Activated T-cell treated with anti-CD3 and anti-CD28 coated beads, Interleukin-2, amount 50 U/mL, for 4 hours (primary cell): Measurements from ENCODE around the gene CHRNB1. TPM values are rescaled to one million over a fixed set of nuclear protein-coding genes. Genes with fewer than 3 reads are reported as not detected.
A peak's percentile ranks its signal among the peaks of the same experiment; 100 is the strongest.

Source experiments
- ATAC-seq, 2 donors: fragments of 200-7000 bp; cut with Tn5 transposase; one replicate each; pipeline ENCODE4 v1.10.0; 2021
- DNase-seq: peaks from one replicate; pipeline ENCODE4 v3.0.0-alpha.2; 2020
- H3K27me3 Mint-ChIP-seq: one replicate; pipeline ENCODE4 v1.8.0; 2021; ENCODE audit warnings: low read depth, mixed read lengths
- H3K36me3 Mint-ChIP-seq: one replicate; pipeline ENCODE4 v1.8.0; 2022; ENCODE audit warnings: mixed read lengths; ENCODE audit not compliant: insufficient read depth
- H3K4me1 Mint-ChIP-seq: one replicate; pipeline ENCODE4 v1.8.0; 2021; ENCODE audit warnings: low read depth, mixed read lengths
- H3K4me3 Mint-ChIP-seq: one replicate; pipeline ENCODE4 v1.8.0; 2021; ENCODE audit warnings: mild to moderate bottlenecking, moderate library complexity, mixed read lengths
- H3K9me3 Mint-ChIP-seq: one replicate; pipeline ENCODE4 v1.8.0; 2021; ENCODE audit warnings: mixed read lengths
- total RNA-seq, 3 donors: library from RNA; stranded (reverse); gene quantifications; one replicate each; pipeline ENCODE4 v1.2.1, GENCODE V29; 2021

The CHRNB1 gene
- total RNA-seq, 3 donors from 2014 or later: 3.9 to 4.6 (median 4.3) TPM

DNA sequence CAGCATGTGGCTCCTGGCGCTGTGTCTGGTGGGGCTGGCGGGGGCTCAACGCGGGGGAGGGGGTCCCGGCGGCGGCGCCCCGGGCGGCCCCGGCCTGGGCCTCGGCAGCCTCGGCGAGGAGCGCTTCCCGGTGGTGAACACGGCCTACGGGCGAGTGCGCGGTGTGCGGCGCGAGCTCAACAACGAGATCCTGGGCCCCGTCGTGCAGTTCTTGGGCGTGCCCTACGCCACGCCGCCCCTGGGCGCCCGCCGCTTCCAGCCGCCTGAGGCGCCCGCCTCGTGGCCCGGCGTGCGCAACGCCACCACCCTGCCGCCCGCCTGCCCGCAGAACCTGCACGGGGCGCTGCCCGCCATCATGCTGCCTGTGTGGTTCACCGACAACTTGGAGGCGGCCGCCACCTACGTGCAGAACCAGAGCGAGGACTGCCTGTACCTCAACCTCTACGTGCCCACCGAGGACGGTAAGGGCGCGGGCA is 36.6 kb upstream of the CHRNB1 start:
- Mint-ChIP-seq H3K9me3 (no peaks in the 10 kb centered on the region), H3K4me3 (no peak overlapping the region), H3K4me1 (peaks cover 5% of the 10 kb centered on the region), H3K27me3 (no peaks in the 10 kb centered on the region), H3K36me3 (no peaks in the 10 kb centered on the region)
- ATAC-seq (no peak), DNase-seq (peak; percentile 15)

DNA sequence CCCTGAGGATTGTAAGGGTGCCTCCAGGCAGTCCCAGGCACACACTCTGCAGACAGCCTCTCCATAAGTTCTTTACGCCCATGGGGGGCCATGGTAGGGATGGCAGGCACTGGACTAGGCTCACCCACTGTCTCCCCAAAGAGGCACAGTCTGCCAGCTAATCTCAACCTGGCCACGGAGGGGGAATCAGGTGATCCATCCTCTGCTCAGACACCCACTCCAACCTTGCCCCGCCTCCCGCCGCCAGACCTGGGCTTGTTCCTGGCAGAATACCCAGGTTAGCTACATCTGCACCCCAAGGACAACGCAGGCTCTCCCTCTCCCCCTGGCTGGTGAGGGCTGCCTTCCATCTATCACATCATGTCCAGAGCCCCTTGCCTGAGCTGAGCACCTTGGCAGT is 36.0 kb upstream of the CHRNB1 start:
- DNase-seq (no peak), ATAC-seq (no peak)
- Mint-ChIP-seq H3K4me1 (peaks cover 5% of the 10 kb centered on the region), H3K9me3 (no peaks in the 10 kb centered on the region), H3K36me3 (no peaks in the 10 kb centered on the region), H3K27me3 (no peaks in the 10 kb centered on the region), H3K4me3 (no peak overlapping the region)

DNA sequence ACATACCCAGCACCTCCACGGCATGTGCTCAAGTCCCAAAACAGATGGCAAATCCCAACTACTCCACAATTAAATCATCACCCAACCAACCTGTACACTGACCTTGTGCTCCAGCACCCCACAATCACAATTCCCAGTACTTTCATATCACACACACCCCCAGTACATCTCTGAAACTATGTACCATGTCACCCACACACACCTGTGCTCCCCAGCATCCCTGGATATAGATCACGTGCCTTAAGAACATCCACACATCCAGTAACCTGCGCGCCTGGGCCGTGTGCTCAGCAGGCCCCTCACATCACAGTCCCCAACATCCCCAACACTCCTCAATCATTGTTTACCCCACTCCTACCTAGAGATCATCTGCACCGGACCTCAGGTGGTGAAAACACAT is 35.1 kb upstream of the CHRNB1 start:
- ATAC-seq (no peak), DNase-seq (no peak)
- H3K4me1 Mint-ChIP-seq: peaks cover 5% of the 10 kb centered on the region
- no peak overlapping the region for H3K4me3 Mint-ChIP-seq
- no peaks in the 10 kb centered on the region for H3K27me3 Mint-ChIP-seq
- no peaks in the 10 kb centered on the region for H3K36me3 Mint-ChIP-seq
- H3K9me3 Mint-ChIP-seq: no peaks in the 10 kb centered on the region

DNA sequence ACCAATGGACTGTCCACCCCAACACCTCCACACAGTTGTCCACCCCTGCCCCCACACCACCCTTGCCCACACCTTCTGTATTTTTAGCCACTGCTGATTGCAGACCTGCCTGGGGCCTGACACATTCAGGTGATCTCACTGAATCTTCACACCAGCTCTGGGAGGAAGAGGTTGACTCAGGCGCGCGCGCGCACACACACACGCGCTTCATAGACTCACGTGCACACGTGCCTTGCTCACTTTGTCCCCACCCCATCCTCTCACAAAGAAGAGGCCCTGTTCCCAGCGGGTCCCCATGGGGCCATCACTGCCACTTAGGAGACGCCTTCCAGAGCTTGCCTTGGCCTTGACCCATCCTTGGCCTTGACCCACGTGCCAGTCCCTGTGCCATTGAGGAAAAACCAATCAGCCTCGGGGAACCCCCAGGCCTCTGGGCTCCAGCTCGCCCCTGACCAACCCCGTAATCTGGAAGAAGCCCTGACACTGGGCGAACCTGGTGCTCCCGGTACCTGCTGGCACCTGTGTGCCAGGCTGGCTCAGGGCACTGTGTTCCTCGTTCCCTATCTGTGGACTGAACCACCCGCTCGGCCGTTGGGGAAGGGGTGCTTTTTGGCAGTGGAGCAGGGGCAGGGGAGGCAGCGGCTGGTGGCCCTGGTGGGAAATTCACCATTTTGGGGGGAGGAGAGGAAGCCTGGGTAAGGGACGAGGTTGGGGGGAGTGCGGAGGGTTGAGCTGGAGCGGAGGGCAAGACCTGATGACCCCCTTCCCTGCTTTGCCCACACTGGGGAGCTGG is 34.0 kb upstream of the CHRNB1 start:
- ATAC-seq (no peak), DNase-seq (no peak)
- H3K4me3 Mint-ChIP-seq: no peak overlapping the region
- peaks cover 2% of the 10 kb centered on the region for H3K4me1 Mint-ChIP-seq
- H3K9me3 Mint-ChIP-seq: no peaks in the 10 kb centered on the region
- H3K36me3 Mint-ChIP-seq: no peaks in the 10 kb centered on the region
- no peaks in the 10 kb centered on the region for H3K27me3 Mint-ChIP-seq

DNA sequence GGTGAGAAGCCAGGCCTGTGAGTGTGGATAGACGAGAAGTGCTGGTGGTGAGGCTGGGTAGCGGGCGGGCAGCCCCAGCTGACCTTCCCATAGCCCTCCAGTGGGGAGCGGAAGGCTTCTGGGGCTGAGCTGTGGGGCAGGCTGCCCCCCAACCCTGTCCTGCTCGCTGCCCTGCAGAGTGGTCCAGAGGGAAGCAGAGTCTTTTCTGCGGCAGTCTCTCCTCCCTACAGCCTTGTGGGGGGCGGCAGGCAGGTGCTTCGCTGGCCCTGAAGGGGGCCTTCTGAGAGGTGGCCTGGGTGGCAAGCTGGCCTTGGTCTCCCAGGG is 33.5 kb upstream of the CHRNB1 start:
- Mint-ChIP-seq H3K27me3 (no peaks in the 10 kb centered on the region), H3K4me3 (no peak overlapping the region), H3K4me1 (no peaks in the 10 kb centered on the region), H3K9me3 (no peaks in the 10 kb centered on the region), H3K36me3 (no peaks in the 10 kb centered on the region)
- ATAC-seq (no peak), DNase-seq (no peak)

DNA sequence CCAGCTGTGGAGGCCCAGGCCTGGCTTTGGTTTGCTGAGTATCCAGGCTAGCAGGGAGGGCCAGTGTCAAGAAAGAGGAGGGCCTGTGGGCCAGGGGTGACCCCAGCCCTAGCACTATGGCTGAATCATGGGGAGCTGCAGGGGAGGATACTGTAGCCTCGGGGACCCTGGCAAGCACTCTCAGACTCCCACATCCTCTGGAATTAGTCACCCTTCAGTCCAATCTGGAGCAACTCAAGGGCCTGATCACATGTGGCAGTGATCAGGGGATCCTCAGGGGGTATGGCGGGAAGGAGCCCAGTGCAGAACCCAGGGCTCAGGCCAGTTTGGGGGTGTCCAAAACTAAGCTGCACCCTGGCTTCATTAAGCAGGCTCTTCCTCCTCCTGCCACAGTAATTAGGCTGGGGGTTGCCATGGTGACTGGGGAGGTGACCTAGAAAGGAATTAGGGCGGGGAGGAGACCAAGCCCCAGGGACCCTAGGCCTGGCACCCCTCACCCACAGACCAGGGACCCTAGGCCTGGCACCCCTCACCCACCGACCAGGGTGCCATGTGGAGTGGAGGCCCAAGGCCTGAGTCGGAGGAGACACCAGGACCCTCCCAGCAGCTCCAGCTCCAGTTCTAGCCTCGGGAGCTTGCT is 31.4 kb upstream of the CHRNB1 start:
- H3K27me3 Mint-ChIP-seq: no peaks in the 10 kb centered on the region
- no peaks in the 10 kb centered on the region for H3K4me1 Mint-ChIP-seq
- no peaks in the 10 kb centered on the region for H3K9me3 Mint-ChIP-seq
- no peak overlapping the region for H3K4me3 Mint-ChIP-seq
- ATAC-seq: no peak
- no peaks in the 10 kb centered on the region for H3K36me3 Mint-ChIP-seq
- no peak for DNase-seq

DNA sequence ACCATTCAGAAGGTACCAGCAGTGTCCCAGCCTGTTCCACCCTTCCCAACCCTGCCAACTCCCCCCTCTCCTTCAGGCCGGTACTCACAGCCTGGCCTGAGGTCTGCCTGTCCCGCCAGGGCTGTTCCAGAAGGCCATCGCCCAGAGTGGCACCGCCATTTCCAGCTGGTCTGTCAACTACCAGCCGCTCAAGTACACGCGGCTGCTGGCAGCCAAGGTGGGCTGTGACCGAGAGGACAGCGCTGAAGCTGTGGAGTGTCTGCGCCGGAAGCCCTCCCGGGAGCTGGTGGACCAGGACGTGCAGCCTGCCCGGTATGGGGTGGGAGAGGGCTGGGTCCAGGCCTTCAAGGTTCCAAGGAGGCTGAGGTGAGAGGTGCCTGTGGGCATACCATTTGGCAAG is 30.0 kb upstream of the CHRNB1 start:
- no peak overlapping the region for H3K4me3 Mint-ChIP-seq
- H3K36me3 Mint-ChIP-seq: no peaks in the 10 kb centered on the region
- no peak for ATAC-seq
- no peaks in the 10 kb centered on the region for H3K4me1 Mint-ChIP-seq
- no peaks in the 10 kb centered on the region for H3K9me3 Mint-ChIP-seq
- H3K27me3 Mint-ChIP-seq: peaks cover 3% of the 10 kb centered on the region
- no peak for DNase-seq

DNA sequence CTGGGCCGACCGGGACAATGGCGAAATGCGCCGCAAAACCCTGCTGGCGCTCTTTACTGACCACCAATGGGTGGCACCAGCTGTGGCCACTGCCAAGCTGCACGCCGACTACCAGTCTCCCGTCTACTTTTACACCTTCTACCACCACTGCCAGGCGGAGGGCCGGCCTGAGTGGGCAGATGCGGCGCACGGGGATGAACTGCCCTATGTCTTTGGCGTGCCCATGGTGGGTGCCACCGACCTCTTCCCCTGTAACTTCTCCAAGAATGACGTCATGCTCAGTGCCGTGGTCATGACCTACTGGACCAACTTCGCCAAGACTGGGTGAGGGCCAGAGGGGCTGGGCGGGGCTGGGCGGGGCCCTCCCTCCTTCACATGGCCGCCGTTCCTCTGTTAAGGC is 29.1 kb upstream of the CHRNB1 start:
- DNase-seq: no peak
- Mint-ChIP-seq H3K27me3 (peaks cover 3% of the 10 kb centered on the region), H3K4me1 (no peaks in the 10 kb centered on the region), H3K4me3 (no peak overlapping the region), H3K36me3 (no peaks in the 10 kb centered on the region), H3K9me3 (no peaks in the 10 kb centered on the region)
- no peak for ATAC-seq

DNA sequence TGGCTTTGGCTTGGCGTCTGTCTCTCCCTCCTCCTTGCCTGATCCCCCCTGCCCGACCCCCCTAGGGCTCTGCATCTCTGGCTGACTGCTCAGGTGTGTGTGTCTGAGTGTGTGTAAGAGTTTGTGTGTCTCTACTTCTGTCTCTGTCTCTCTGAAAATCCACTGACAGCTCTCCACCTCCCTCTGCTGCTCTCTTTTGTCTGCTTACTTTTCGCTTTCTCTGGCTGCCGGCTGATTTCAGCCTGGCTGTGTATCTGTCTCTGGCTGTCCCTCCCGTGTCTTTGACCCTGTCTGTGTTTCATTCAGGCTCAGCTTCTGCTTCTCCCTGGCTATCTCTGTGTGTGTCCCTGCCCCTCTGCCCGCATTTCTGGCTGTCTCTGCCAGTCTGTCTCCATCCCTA is 28.5 kb upstream of the CHRNB1 start:
- no peak for ATAC-seq
- peaks cover 3% of the 10 kb centered on the region for H3K27me3 Mint-ChIP-seq
- no peaks in the 10 kb centered on the region for H3K36me3 Mint-ChIP-seq
- no peak overlapping the region for H3K4me3 Mint-ChIP-seq
- no peaks in the 10 kb centered on the region for H3K9me3 Mint-ChIP-seq
- no peaks in the 10 kb centered on the region for H3K4me1 Mint-ChIP-seq
- DNase-seq: no peak

DNA sequence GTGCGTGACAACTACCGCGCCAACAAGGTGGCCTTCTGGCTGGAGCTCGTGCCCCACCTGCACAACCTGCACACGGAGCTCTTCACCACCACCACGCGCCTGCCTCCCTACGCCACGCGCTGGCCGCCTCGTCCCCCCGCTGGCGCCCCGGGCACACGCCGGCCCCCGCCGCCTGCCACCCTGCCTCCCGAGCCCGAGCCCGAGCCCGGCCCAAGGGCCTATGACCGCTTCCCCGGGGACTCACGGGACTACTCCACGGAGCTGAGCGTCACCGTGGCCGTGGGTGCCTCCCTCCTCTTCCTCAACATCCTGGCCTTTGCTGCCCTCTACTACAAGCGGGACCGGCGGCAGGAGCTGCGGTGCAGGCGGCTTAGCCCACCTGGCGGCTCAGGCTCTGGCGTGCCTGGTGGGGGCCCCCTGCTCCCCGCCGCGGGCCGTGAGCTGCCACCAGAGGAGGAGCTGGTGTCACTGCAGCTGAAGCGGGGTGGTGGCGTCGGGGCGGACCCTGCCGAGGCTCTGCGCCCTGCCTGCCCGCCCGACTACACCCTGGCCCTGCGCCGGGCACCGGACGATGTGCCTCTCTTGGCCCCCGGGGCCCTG is 27.7 kb upstream of the CHRNB1 start:
- H3K4me3 Mint-ChIP-seq: no peak overlapping the region
- DNase-seq (no peak), ATAC-seq (no peak)
- H3K9me3 Mint-ChIP-seq: no peaks in the 10 kb centered on the region
- H3K36me3 Mint-ChIP-seq: no peaks in the 10 kb centered on the region
- H3K27me3 Mint-ChIP-seq: peaks cover 3% of the 10 kb centered on the region
- H3K4me1 Mint-ChIP-seq: no peaks in the 10 kb centered on the region

DNA sequence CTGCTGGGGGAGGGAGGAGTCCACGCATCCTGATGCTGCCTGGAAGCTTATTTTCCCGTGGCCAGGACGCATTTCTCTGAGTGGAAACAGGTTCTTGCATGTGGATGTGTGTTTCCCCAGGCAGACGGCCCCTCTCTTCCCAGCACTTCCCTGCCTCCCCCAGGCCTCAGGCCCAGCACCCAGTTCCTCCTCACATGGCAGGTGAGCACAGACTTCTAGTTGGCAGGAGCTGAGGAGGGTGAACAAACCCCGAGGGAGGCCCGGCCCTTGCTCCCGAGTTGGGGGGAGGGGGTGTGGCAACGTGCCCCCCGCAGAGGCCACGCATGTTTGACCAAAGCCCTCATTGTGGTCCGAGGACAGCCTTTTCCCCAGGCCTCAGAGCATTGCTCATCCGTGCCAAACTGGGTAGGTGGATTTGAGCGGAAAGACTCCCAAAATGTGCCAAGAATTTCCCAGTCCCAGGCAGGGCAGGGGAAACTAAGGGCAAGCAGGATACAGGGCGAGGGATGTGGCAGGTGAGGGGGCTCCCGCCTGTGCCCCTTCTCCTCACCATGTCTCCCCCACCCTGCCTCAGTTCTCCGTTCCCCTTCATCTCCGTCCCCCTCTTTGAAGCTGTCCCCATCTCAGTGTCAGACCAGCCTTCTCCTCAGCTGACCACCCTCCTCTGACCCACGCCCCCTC is 26.2 kb upstream of the CHRNB1 start:
- DNase-seq: no peak
- H3K9me3 Mint-ChIP-seq: no peaks in the 10 kb centered on the region
- no peak for ATAC-seq
- no peaks in the 10 kb centered on the region for H3K36me3 Mint-ChIP-seq
- peaks cover 3% of the 10 kb centered on the region for H3K27me3 Mint-ChIP-seq
- H3K4me1 Mint-ChIP-seq: no peaks in the 10 kb centered on the region
- no peak overlapping the region for H3K4me3 Mint-ChIP-seq

DNA sequence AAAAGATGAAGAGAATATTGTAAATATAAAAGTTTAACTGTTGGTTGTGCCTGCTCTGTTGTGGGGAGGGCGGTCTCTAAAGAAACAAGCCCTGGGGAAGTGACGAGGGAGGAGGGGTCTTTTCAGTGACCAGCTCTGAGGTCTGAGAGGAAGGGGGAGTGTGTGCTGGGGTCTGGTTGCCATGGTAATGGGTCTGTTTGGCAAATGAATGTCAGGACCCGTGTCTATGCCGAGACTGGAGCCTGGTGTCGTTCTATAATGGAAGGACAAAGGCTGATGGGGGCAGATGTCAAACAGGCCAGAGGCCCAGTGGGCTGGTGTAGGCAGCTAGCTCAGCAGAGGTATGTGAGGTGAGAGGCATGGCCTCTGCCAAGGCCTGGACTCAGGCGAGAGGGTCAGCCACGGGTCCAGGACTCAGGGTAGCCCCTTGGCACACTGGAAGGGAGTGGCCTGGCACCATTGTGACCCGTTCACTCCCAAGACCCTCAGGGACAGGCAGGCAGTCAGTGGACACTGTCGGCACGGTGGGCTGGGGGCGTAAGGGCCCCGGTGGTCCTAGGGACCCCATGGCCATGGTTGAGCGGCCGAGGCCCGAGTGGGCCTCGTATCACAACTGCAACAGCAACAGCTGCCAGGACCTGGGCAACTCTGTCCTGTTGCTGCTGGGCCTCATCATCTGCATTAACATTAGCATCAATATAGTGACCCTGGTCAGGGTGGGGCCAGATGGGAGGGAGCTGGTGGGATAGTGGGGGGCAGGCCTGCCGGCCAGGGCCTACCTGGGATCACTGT is 24.8 kb upstream of the CHRNB1 start, which contains the start of gene SPEM1:
TSS of gene SPEM1 (plus strand) at position 506 of the 792 bp plus-strand sequence. CDS start at position 567, 61 bp downstream.
- Mint-ChIP-seq H3K9me3 (no peaks in the 10 kb centered on the region), H3K4me3 (no peak within 1 kb of the TSS), H3K36me3 (no peaks in the 10 kb centered on the region), H3K4me1 (no peaks in the 10 kb centered on the region), H3K27me3 (peaks cover 3% of the 10 kb centered on the region)
- ATAC-seq (no peak), DNase-seq (no peak)

DNA sequence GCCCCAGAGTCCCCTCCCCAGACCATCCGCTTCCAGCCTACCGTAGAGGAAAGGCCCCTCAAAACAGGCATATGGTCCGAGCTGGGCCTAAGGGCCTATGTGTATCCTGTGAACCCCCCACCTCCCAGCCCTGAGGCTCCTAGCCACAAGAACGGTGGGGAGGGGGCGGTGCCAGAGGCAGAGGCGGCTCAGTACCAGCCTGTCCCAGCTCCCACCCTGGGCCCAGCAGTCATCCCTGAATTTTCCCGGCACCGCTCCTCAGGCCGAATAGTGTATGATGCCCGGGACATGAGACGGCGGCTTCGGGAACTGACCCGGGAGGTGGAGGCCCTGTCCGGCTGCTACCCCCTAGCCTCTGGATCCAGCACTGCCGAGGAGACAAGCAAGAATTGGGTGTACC is 23.7 kb upstream of the CHRNB1 start:
- no peaks in the 10 kb centered on the region for H3K36me3 Mint-ChIP-seq
- ATAC-seq: no peak
- peaks cover 5% of the 10 kb centered on the region for H3K27me3 Mint-ChIP-seq
- no peak for DNase-seq
- H3K9me3 Mint-ChIP-seq: no peaks in the 10 kb centered on the region
- no peaks in the 10 kb centered on the region for H3K4me1 Mint-ChIP-seq
- no peak overlapping the region for H3K4me3 Mint-ChIP-seq

DNA sequence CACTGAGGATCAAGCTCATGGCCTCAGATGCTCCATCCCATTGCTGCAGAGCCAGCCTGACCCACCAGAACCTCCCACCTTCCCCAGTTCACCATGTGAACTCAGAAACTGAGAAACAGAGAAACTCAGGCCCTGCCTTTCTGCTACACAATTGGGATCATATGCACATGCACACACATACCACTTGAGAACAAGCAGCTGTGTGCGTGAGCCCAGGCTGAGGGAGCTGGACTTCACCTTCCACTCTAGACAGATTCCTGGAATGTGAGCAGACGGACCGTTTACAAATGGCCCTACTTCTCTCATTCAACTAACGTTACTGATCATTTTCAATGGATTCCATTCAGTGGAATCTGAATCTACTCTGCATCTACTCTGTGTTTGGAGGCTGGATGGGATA is 21.2 kb upstream of the CHRNB1 start:
- DNase-seq (no peak), ATAC-seq (no peak)
- Mint-ChIP-seq H3K9me3 (no peaks in the 10 kb centered on the region), H3K4me3 (no peak overlapping the region), H3K27me3 (peaks cover 6% of the 10 kb centered on the region), H3K4me1 (no peaks in the 10 kb centered on the region), H3K36me3 (no peaks in the 10 kb centered on the region)
